Pancreas (tissue), 10 donors: ENCODE measurements around the gene OLFML3. TPM values are rescaled to one million over a fixed set of nuclear protein-coding genes. Genes with fewer than 3 reads are reported as not detected.

Experiments
- ATAC-seq, 4 donors: fragments of 200-7000 bp; cut with Tn5 transposase; one replicate each; pipeline versions ENCODE4 v1.8.0 to v1.9.1; 2020; ENCODE audit warnings: mild to moderate bottlenecking in 4 of 4, moderate library complexity in 4 of 4
- DNase-seq, 6 donors: peaks; one replicate each; pipeline ENCODE4 v3.0.0-alpha.2; 2020
- FAIRE-seq: peaks from 2 replicates; lab custom pipeline; 2012; peaks lifted over from hg19 to GRCh38; lab: Jason Lieb, UNC
- H3K27ac ChIP-seq, 4 donors: fragments of 200-600 bp; sonication (generic); 1 replicate in 3 of 4; 2 replicates in 1 of 4; pipeline versions ENCODE4 v1.5.0 to v1.8.0; 2020
- H3K27me3 ChIP-seq, 4 donors: fragments of 200-600 bp; one replicate each; pipeline ENCODE4 v1.8.0; 2021
- H3K36me3 ChIP-seq, 3 donors: fragments of 200-600 bp; sonication (generic) in 1 of 3; one replicate each; pipeline versions ENCODE4 v1.5.0 to v1.8.0; 2020 to 2021
- H3K4me1 ChIP-seq, 3 donors: fragments of 200-600 bp; one replicate each; pipeline ENCODE4 v1.8.0; 2021
- H3K4me3 ChIP-seq, 4 donors: fragments of 200-600 bp; sonication (generic) in 2 of 4; one replicate each; pipeline versions ENCODE4 v1.5.0 to v1.8.0; 2020 to 2021
- H3K9me3 ChIP-seq, 4 donors: fragments of 200-600 bp; one replicate each; pipeline ENCODE4 v1.8.0; 2021
- CTCF ChIP-seq, 4 donors: fragments of 200-600 bp; sonication (generic) in 3 of 4; IDR thresholded peaks; one replicate each; pipeline versions ENCODE4 v1.5.0 to v1.8.0; 2021; ENCODE audit warnings: antibody characterized with exemption in 4 of 4
- WGBS, 2 donors: extraction: QIAGEN DNeasy Blood & Tissue Kit; methylation state at CpG; one replicate each; pipeline ENCODE4 v1.1.7; 2013; 5-methylcytosine and 5-hydroxymethylcytosine counted together
- intact Hi-C, 3 donors: fragments of 100-400 bp; cut with DNase I; formaldehyde crosslinking; loops; one replicate each; pipeline versions ENCODE4 v1.11.1 to v1.14.2; 2022
- polyA plus RNA-seq, 2 donors: library from polyadenylated mRNA; stranded (reverse); fragments of 200-250 nt; gene quantifications; one replicate each; pipeline ENCODE4 v1.2.3, GENCODE V29; 2013
- total RNA-seq, 6 donors: library from RNA; stranded (reverse); fragmentation: NEBNext Ultra II Directional in 4 of 6; extraction: Animal tissue kit (Norgen Biotek cat#: 25700) in 4 of 6; gene quantifications; one replicate each; pipeline versions ENCODE4 v1.2.1 to v1.2.4, GENCODE V29; 2021 to 2023
- donor health status: healthy with polysubstance abuse.
- donor health status: DM: no; HTN: no; CAD: no; lungs with moderate emphysema.
- donor health status: DM: no; HTN: no; CAD: no.
- donor health status: control.
- donor health status: control.
- donor health status: Bipolar disorder and iron deficiency.
- donor health status: DM: yes; HTN: yes; CAD: no.
- donor health status: DM: no; HTN: no; CAD: no.
- donor health status: DM: no; HTN: no; CAD: no.
- donor health status: DM: yes; HTN: yes; CAD: no.

Gene OLFML3
- total and polyA plus RNA-seq, 8 donors = 3.7 to 39.2 (median 10.2) TPM

- H3K4me1 ChIP-seq = peaks cover 9 to 22% (median 17%) of the 10 kb centered on the region in 3 donors
- no peaks in the 10 kb centered on the region for H3K27me3 ChIP-seq
Measured at GRCh38 chr1:113938192-113938591, 41.1 kb upstream of the OLFML3 start.

GRCh38 chr1:113940365-113941244 lies 38.7 kb upstream of the OLFML3 start:
- no peak overlapping the region for H3K27ac ChIP-seq
- ATAC-seq = no peak
- peaks cover 0 to 8% (median 3%) of the 10 kb centered on the region in 3 donors for H3K4me1 ChIP-seq
- no peaks in the 10 kb centered on the region for H3K27me3 ChIP-seq
- no peak for FAIRE-seq
- 81 to 88% methylated on average over 16 of the region's 16 CpGs for WGBS, 2 donors
- H3K36me3 ChIP-seq = peaks cover 0 to 3% (median 0%) of the 10 kb centered on the region in 3 donors
- no peak for DNase-seq
- intact Hi-C loops = no loop called here
- H3K9me3 ChIP-seq = no peaks in the 10 kb centered on the region
- TF ChIP-seq CTCF (IDR thresholded peaks at IDR 0.05) = no peak
- no peak overlapping the region for H3K4me3 ChIP-seq

More at GRCh38 chr1:113938192-113938591, 41.1 kb upstream of the OLFML3 start:
- no peaks in the 10 kb centered on the region for H3K9me3 ChIP-seq
- intact Hi-C loops = no loop called here
- WGBS, 2 donors = 72 to 78% methylated on average over 5 of the region's 5 CpGs
- no peak overlapping the region for H3K27ac ChIP-seq
- no peak overlapping the region for H3K4me3 ChIP-seq
- TF ChIP-seq CTCF (IDR thresholded peaks at IDR 0.05) = no peak
- H3K36me3 ChIP-seq = peaks cover 0 to 3% (median 0%) of the 10 kb centered on the region in 3 donors
- FAIRE-seq = no peak
- no peak for DNase-seq
- ATAC-seq = no peak

GRCh38 chr1:113941245-113941559 lies 38.1 kb upstream of the OLFML3 start:
- TF ChIP-seq CTCF (IDR thresholded peaks at IDR 0.05) = no peak
- ATAC-seq (peak in 1 of 4 donors; percentile 28), FAIRE-seq (no peak), DNase-seq (no peak)
- peaks cover 3 to 9% (median 8%) of the 10 kb centered on the region in 3 donors for H3K4me1 ChIP-seq
- H3K4me3 ChIP-seq = no peak overlapping the region
- H3K27ac ChIP-seq = no peak overlapping the region
- intact Hi-C loops = no loop called here
- WGBS, 2 donors = 49 to 56% methylated on average over 7 of the region's 7 CpGs
- H3K9me3 ChIP-seq = no peaks in the 10 kb centered on the region
- no peaks in the 10 kb centered on the region for H3K27me3 ChIP-seq
- peaks cover 0 to 3% (median 0%) of the 10 kb centered on the region in 3 donors for H3K36me3 ChIP-seq

GRCh38 chr1:113942527-113942926 lies 36.7 kb upstream of the OLFML3 start:
- Histone ChIP-seq H3K27me3 (no peaks in the 10 kb centered on the region), H3K27ac (no peak overlapping the region), H3K9me3 (no peaks in the 10 kb centered on the region), H3K4me3 (no peak overlapping the region), H3K36me3 (peaks cover 0 to 3% (median 0%) of the 10 kb centered on the region in 3 donors), H3K4me1 (peaks cover 13 to 22% (median 20%) of the 10 kb centered on the region in 3 donors)
- TF ChIP-seq CTCF (IDR thresholded peaks at IDR 0.05) = no peak
- ATAC-seq (no peak), FAIRE-seq (no peak), DNase-seq (no peak)
- intact Hi-C loops = no loop called here
